Erythroblast (primary cell): Measurements from ENCODE around the gene TNRC6A.

Experiments used
- GATA1 ChIP-seq: IDR thresholded peaks from 2 replicates; pipeline ENCODE4 v1.6.1; 2011; ENCODE audit warnings: low read depth, mild to moderate bottlenecking, control low read depth, low read length, moderate library complexity
- POLR2A ChIP-seq: IDR thresholded peaks from 2 replicates; pipeline ENCODE4 v1.6.1; 2011; ENCODE audit warnings: mild to moderate bottlenecking, low read length

DNA sequence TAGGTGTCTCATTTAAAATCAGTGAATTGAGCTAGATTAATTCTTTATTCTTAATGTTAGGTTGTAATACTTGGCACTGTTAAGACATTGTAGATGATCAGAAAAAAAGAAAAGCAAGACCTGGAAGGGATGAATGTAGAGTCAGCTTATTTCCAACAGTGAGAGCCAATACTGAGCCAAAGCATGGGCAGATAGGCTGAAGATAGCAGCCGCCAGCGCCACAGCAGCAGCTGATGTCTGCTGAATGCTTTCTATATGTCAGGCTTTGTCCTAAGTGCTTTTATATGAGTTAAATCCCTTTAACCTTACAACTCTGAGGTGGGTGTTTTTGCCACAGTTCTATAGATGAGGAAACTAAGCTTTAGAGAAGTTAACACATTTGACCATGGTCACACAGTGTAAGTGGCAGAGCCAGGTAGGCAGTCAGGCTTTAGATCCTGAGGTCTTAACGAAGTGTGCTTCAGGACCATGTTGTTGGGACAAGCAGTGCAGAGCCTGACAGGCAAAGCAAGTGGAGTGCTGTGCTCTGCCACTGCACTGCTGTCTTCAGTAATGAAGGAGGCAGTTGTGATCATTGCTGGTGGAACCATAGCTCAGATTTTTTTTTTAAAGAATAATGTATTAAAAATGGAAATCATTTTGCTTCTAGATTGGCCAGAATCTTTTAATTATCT, 25.9 kb downstream of the TNRC6A start:
- TF ChIP-seq POLR2A, result no peak
- TF ChIP-seq GATA1, result no peak
